Stimulated activated CD8-positive, alpha-beta memory T cell treated with anti-CD3 and anti-CD28 coated beads, Interleukin-15, amount 100 ng/mL, for 48 hours (primary cell): ENCODE measurements around the gene PRTN3.
"Not testable (repeated sequence)": the region's sequence is repeated elsewhere in the genome, so short reads cannot be mapped to it uniquely, and the experiment has no call there.

Experiments
- DNase-seq, 2 donors: peaks; one replicate each; pipeline ENCODE4 v3.0.0-alpha.2; 2020; ENCODE audit warnings: low read depth in 2 of 2

Gene PRTN3

DNA sequence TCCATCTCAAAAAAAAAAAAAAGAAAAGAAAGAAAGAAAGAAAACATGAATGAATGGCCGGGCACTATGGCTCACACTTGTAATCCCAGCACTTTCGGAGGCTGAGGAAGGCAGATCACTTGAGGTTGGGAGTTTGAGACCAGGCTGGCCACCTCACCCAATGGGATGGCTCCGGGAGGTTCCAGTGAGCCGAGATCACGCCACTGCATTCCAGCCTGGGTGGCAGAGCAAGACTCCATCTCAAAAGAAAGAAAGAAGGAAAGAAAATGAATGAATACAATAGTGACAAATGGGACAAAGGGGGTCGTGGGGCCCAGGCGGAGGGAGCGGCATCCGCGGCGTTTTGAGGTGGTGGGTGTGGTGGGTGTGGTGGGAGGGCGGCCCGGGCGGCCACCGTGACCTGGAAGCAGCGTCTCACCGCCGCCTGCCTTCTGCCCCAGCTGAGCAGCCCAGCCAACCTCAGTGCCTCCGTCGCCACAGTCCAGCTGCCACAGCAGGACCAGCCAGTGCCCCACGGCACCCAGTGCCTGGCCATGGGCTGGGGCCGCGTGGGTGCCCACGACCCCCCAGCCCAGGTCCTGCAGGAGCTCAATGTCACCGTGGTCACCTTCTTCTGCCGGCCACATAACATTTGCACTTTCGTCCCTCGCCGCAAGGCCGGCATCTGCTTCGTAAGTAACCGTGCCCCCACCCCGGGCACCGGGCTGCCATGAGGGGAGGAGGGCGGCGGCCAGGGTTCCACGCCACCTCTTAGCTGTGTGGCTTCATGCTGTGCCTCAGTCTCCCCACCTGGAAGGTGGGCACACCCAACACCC, 5.1 kb downstream of the PRTN3 start:
- no peak for DNase-seq

DNA sequence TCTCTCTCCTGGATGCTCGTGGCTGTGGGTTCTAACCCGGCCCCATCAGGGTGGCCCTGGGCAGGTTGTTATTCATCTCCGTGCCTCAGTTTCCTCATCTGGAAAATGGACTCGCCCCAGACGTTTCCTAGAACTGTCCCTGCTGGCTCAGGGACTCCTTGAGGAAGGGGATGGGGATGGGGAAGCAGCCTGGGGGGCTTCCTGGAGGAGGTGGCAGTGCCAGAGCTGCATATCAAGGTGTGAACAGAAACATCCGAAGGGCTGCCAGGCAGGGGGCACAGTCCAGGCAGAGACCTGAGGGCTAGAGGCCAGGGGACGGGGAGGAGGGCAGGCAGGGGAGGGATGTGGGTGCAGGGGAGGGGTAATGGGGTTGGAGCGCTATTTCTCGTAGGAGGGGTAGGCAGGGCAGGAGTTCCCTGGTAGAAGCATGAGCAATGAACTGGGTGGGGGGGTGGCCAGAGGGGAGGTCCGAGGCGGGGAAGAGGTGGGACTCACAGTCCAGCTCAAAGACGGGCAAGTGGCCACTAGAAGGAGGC, 7.7 kb downstream of the PRTN3 start:
- no peak for DNase-seq

DNA sequence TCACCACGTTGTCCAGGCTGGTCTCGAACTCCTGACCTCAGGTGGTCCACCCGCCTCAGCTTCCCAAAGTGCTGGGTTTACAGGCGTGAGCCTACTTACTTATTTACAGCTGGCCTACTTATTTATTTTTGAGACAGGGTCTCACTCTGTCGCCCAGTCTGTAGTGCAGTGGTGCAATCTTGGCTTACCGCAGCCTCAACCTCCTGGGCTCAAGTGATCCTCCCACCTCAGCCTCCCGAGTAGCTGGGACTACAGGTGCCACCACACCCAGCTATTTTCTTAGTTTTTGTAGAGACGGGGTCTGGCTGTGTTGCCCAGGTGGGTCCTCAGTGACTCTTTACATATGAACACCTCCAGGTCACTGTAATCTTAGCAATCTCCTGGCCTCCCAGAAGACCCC, 8.4 kb downstream of the PRTN3 start:
- DNase-seq: not testable (repeated sequence)

DNA sequence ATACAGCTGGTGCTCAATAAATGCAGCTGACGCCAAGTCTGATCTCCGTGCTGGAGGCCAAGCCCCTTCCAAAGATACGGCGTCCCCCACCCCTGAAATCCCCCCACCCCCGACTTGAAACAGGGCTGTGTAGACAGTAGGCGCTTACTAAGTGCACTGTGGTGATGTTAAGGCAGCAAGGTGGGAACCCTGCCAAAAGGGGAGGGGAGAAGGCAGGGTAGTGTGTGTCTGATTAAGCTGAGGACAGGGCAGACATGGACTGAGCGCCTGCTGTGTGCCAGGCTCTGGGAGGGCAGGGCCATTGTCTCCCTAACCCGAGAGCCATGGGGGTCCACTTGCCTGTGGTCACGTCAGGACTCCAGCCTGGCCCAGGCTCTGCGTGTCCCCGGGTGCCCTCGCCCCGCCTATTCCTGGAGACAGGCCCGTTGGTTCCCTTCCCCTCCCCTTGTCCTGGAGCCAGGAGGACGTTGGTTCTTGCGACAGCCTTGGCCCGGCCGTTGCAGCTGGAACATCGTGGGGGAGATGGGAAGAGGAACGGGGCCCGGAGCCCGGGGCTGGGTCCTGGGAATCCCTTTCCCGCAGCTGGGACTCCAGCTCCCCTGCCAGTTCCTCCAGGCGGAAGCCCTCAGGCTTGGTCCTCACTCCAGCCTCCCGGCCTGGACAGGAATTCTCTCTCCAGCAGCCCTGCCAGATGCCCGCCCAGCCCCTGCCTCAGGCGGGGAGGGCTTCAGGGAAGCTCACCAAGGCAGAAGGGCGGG, 9.6 kb downstream of the PRTN3 start:
- DNase-seq: no peak

DNA sequence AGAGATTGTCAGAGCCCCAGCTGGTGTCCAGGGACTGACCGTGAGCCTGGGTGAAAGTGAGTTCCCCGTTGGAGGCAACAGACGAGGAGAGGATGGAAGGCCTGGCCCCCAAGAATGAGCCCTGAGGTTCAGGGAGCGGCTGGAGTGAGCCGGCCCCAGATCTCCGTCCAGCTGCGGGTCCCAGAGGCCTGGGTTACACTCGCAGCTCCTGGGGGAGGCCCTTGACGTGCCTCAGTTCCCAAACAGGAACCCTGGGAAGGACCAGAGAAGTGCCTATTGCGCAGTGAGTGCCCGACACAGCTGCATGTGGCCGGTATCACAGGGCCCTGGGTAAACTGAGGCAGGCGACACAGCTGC, 10.2 kb downstream of the PRTN3 start:
- DNase-seq: no peak

DNA sequence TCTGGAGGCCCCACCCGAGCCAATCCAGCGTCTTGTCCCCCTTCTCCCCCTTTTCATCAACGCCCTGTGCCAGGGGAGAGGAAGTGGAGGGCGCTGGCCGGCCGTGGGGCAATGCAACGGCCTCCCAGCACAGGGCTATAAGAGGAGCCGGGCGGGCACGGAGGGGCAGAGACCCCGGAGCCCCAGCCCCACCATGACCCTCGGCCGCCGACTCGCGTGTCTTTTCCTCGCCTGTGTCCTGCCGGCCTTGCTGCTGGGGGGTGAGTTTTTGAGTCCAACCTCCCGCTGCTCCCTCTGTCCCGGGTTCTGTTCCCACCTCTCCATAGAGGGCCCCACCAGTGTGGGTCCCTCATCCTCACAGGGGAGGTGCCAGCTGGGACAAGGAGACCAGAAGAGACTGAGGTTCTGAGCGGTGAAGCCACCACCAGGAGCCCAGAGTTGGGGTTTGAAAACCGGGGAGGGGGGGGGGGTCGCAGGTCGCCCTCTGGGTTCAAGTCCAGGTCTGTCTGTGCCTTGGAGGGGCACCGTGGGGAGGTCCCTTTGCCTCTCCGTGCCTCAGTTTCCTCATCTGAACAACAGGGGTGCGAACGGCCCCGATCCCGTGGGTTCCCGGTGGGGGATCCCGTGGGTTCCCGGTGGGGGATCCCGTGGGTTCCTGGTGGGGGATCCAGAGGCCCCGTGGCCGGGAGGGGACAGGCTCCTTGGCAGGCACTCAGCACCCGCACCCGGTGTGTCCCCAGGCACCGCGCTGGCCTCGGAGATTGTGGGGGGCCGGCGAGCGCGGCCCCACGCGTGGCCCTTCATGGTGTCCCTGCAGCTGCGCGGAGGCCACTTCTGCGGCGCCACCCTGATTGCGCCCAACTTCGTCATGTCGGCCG, 11.6 kb downstream of the PRTN3 start, which contains the start of gene ELANE:
Gene ELANE, plus strand, starts transcription at position 168 of the 878 bp plus-strand sequence. Its CDS starts 26 bp downstream, at position 194.
- DNase-seq: no peak

DNA sequence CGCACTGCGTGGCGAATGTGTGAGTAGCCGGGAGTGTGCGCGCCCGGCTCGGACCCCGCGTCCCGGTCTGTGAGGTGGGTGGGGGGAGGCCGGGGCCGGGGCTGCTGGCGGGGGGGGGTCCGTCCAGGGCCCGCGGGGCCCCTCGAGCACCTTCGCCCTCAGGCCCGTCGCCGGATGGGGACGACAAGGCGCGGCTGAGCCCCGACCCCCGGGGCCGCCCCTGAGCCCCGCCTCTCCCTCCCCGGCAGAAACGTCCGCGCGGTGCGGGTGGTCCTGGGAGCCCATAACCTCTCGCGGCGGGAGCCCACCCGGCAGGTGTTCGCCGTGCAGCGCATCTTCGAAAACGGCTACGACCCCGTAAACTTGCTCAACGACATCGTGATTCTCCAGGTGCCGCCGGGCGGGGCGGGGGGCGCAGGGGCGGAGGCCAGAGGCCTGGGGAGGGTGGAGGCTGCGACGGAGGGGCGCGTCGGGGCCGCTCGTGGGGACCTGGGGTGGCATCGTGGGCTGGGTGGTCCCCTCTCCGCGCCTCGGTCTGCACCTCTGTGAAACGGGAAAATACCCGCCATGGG, 12.3 kb downstream of the PRTN3 start:
- DNase-seq: no peak

DNA sequence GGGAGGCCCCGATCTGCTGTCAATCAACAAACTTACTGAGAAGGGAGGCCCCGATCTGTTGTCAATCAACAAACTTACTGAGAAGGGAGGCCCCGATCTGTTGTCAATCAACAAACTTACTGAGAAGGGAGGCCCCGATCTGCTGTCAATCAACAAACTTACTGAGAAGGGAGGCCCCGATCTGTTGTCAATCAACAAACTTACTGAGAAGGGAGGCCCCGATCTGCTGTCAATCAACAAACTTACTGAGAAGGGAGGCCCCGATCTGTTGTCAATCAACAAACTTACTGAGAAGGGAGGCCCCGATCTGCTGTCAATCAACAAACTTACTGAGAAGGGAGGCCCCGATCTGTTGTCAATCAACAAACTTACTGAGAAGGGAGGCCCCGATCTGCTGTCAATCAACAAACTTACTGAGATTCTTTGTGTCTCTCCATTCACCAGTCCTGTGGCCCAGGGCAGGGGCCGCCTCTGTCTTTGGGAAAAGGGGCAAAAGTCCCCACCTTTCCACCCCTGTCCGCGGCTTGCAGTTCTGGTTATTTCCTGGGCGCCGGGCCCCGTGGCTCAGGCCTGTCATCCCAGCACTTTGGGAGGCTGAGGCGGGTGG, 12.9 kb downstream of the PRTN3 start:
- DNase-seq: not testable (repeated sequence)

DNA sequence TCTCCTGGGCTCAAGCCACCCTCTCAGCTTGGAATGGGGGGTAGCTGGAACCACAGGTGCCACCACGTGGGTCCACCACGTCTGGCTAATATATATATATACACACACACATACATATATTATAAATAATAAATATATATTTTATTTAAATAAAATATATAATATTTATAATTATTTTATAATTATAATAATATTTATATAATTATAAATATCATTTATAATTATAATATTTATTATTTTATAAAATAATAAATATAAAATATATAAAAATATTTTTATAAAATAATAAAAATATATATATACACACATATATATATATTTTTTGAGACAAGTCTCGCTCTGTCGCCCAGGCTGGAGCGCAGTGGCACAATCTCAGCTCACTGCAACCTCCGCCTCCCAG, 13.8 kb downstream of the PRTN3 start:
- DNase-seq: no peak

DNA sequence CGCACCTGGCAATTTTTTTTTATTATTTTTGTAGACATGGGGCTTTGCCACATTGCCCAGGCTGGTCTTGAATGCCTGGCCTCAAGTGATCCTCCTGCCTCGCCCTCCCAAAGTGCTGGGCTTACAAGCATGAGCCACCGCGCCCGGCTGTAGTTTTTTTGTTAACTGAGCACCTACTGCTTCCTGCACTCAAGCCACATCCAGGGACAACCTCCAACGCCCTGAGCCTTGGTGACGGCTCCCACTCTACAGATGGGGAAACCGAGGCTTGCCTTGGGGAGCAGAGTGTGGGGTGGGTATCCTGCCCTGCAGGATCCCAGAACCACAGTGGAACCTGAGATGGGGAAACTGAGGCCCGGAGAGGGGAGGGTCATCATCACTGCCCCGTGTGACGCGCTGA, 14.3 kb downstream of the PRTN3 start:
- DNase-seq: no peak

DNA sequence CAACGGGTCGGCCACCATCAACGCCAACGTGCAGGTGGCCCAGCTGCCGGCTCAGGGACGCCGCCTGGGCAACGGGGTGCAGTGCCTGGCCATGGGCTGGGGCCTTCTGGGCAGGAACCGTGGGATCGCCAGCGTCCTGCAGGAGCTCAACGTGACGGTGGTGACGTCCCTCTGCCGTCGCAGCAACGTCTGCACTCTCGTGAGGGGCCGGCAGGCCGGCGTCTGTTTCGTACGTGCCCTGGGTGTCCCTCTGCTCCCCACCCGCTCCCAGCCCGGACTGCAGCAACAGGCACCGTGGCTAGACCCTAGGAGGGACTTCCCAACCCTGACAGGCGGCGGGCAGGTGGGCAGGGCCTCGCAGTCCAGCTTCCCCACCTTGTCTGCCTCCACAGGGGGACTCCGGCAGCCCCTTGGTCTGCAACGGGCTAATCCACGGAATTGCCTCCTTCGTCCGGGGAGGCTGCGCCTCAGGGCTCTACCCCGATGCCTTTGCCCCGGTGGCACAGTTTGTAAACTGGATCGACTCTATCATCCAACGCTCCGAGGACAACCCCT, 14.8 kb downstream of the PRTN3 start:
- no peak for DNase-seq

DNA sequence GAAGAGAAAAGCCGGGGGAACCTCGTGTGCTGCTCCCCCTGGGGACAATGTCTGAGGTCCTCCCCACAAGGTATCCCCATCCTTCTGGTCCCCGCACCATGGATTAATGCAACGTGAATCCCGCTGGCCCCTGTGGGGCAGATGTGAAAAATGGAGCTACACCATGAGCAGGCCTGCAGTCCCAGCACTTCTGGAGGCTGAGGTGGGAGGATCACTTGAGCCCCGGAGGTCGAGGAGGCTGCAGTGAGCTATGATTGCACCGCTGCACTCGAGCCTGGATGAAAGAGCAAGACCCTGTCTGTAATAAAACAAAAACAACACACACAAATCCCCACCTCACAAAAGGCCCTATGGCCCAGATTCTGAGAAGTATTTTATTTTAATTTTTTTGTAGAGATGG, 17.5 kb downstream of the PRTN3 start:
- no peak for DNase-seq

DNA sequence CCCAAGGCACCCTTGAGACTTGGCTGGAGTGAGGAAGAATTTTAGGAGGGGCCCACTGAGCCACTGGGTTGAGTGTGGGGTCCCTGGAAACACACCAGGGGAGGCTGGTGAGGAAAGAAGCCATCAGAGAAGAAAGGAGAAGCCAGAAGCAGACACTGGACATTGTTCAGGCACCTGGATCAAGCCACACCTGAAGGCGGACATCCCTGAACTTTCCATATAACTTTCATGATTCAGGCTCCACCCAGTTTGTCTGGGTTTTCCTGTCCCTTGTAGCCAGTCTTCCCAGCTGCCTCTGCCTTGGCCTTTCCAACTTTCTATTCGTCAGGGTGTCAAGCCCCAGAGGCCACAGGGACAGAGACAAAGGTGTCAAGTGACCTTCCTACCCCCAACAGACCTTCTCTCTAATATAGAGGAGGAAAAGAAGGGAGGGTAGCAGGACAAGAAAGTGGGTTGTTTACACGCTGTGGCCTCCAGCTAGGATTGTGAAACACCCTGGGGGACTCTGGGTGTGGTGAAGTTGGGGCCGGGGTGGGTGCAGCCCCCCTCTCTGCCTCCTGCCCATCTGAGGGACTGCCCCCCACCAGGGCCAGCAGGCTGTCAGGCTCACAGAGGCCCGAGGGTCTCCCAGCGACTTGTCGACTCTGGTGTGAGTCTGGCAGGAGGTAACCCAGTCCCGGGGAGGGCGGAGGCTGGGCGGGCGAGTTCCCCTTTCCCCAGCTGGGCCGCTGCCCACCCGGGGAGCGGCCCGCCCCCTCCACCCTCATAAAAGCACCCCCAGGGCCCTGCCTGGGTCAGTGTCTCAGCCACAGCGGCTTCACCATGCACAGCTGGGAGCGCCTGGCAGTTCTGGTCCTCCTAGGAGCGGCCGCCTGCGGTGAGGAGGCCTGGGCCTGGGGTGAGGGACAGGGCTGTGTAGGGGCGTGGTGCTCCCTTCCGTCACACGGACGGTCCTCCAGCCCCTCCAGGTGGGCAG, 18.4 kb downstream of the PRTN3 start, which contains the start of gene CFD:
Gene CFD, plus strand, starts transcription at position 797 of the 976 bp plus-strand sequence. Its CDS starts 26 bp downstream, at position 823.
- DNase-seq: no peak

DNA sequence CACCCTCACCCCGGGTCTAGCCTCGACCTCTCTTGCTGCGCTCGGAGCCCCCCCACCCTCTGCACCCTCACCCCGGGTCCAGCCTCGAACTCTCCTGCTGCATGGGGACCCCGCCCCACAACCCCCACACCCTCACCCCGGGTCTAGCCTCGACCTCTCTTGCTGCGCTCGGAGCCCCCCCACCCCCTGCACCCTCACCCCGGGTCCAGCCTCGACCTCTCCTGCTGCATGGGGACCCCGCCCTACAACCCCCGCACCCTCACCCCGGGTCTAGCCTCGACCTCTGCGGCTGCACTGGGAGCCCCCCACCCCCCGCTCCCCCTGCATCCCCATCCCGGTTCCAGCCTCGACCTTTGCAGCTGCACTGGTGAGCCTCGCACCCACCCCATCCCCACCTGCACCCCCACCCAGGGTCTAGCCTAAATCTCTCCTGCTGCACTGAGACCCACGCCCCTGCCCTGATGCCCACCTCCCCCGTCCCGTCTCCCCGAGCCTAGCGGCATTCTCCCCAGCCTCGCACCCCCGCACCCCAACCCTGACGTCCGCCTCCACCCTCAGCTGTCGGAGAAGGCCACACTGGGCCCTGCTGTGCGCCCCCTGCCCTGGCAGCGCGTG, 20.4 kb downstream of the PRTN3 start:
- no peak for DNase-seq

DNA sequence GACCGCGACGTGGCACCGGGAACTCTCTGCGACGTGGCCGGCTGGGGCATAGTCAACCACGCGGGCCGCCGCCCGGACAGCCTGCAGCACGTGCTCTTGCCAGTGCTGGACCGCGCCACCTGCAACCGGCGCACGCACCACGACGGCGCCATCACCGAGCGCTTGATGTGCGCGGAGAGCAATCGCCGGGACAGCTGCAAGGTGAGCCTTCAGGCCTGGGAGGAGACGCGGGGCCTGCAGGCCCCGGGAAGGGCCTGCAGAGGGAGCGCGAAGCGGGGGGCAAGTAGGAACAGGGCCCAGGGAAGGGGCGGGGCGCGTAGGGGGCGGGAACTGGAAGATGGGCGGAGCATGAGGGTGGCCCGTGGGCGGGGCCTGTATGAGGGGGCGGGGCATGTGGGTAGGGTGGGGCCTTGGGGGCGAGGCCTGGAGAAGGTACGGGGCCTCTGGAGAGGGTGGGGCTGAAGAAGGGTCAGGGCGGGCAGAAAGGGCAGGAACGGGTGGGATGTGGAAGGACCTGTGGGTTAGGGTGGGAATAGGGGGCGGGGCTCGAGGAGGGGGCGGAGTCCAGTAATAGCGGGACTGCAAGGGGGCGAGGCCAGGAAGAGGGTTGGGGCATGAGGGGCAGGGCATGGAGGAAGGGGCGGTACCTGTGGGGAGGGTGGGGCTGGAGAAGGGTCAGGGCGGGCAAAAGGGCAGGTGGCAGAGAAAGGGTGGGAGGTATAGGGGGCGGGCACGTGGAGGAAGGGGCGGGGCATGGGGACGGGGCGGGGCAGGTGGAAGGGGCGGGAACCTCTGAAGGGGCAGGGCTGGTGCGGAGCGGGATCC, 21.2 kb downstream of the PRTN3 start:
- peak; percentile 27 to 72 for DNase-seq

DNA sequence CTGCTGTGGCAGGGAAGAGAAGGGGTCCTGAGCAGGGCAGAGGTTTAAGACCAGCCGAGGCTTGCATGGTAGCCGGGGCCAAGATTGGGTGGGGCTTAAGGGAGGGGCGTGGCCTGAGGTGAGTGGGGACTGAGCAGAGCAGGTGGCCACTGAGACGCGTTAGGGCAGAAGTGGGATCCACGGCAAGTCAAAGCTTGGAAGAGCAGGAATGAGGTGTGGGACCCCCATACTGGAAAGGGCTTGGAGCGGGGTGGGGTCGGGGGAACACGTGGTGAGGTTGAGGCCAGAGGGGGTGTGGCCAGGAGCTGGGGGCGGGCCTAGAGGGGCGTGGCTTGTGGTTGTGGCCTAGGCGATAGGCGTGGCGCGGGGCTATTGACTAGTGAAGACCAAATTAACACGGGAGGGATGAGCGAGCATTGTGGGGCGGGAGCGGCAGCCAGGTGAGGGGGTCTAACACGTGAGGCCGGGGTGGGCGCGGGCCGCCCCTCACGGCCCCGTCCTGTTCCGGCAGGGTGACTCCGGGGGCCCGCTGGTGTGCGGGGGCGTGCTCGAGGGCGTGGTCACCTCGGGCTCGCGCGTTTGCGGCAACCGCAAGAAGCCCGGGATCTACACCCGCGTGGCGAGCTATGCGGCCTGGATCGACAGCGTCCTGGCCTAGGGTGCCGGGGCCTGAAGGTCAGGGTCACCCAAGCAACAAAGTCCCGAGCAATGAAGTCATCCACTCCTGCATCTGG, 21.9 kb downstream of the PRTN3 start:
- DNase-seq: peak; percentile 55 to 69

DNA sequence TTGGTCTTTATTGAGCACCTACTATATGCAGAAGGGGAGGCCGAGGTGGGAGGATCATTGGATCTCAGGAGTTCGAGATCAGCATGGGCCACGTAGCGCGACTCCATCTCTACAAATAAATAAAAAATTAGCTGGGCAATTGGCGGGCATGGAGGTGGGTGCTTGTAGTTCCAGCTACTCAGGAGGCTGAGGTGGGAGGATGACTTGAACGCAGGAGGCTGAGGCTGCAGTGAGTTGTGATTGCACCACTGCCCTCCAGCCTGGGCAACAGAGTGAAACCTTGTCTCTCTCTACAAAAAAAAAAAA, 22.5 kb downstream of the PRTN3 start:
- no peak for DNase-seq
